AG09319 (cell line): ENCODE measurements around the gene TEX47.

ENCODE experiments used
- DNase-seq: peaks from one replicate; pipeline ENCODE4 v3.0.0-alpha.2; 2010; ENCODE audit warnings: low read depth; ENCODE audit errors: extremely low read depth
- CTCF ChIP-seq: IDR thresholded peaks from 2 replicates; pipeline ENCODE4 v1.5.1; 2011; ENCODE audit warnings: low read depth, mild to moderate bottlenecking, inconsistent platforms, low read length, moderate library complexity

TEX47 gene

GRCh38 chr7:88756802-88757201, 38.7 kb downstream of the TEX47 start:
- TF ChIP-seq CTCF: no peak
- DNase-seq: no peak

DNA sequence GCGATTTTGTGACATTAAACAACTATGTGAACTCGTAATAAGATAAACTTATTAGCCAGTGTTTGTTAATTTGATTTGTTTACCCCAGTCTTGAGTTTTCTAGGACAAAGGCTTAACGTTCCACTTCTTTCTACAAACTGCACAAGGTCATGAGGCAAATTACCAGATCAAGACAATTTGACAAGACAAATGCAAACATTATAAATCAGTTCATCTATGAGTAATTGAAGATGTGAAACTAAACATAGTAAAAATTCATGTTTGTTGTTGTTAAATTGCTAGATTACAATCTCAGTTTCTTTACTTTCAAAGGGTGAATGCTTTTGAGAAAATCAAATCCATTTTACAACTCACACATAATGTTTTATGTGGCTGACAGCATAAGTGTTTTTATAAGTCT, 49.4 kb downstream of the TEX47 start:
- no peak for TF ChIP-seq CTCF
- no peak for DNase-seq
